CD4-positive, alpha-beta T cell (primary cell): ENCODE measurements around the gene PBX1. TPM values are rescaled to one million over a fixed set of nuclear protein-coding genes. Genes with fewer than 3 reads are reported as not detected.

Source experiments
- ATAC-seq: fragments of 200-7000 bp; cut with Tn5 transposase; one replicate; pipeline ENCODE4 v1.10.0; 2022; ENCODE audit warnings: mild to moderate bottlenecking; ENCODE audit not compliant: poor library complexity
- CTCF ChIA-PET: fragments of 350-600 bp; sonication (Branson Sonifier 250); formaldehyde crosslinking; loops from one replicate; lab custom pipeline; 2021; ENCODE audit warnings: antibody characterized with exemption, inconsistent platforms; lab: Charles Lee
- POLR2A ChIA-PET: fragments of 350-600 bp; sonication (Branson Sonifier 250); formaldehyde crosslinking; loops from one replicate; lab custom pipeline; 2021; ENCODE audit warnings: antibody characterized with exemption, inconsistent platforms; lab: Charles Lee
- DNase-seq, 14 experiments: peaks; one replicate each; pipeline ENCODE4 v3.0.0-alpha.2; 2013 to 2020; ENCODE audit warnings: mixed read lengths in 2 of 14
- H3K27ac ChIP-seq, 2 donors: one replicate each; pipeline versions ENCODE4 v1.5.1 to v1.7.0; 2013; ENCODE audit warnings: low read length in 2 of 2, low read depth in 1 of 2, mild to moderate bottlenecking in 1 of 2
- H3K27me3 ChIP-seq, 2 experiments: 1 replicate in 1 of 2; 2 replicates in 1 of 2; pipeline versions ENCODE4 v1.6.1 to v1.7.0; 2013; ENCODE audit warnings: low read length in 2 of 2, control low read depth in 1 of 2, mild to moderate bottlenecking in 1 of 2, moderate library complexity in 1 of 2; ENCODE audit not compliant: insufficient read depth in 2 of 2, control insufficient read depth in 1 of 2
- H3K36me3 ChIP-seq: one replicate; pipeline ENCODE4 v1.6.1; 2013; ENCODE audit warnings: low read length, control low read depth; ENCODE audit not compliant: insufficient read depth
- H3K4me1 ChIP-seq: one replicate; pipeline ENCODE4 v1.6.1; 2013; ENCODE audit warnings: low read length, control low read depth; ENCODE audit not compliant: insufficient read depth
- H3K4me3 ChIP-seq: one replicate; pipeline ENCODE4 v1.5.1; 2013; ENCODE audit warnings: mild to moderate bottlenecking, low read length, moderate library complexity
- H3K9me3 ChIP-seq, 2 experiments: 1 replicate in 1 of 2; 2 replicates in 1 of 2; pipeline versions ENCODE4 v1.6.1 to v1.7.0; 2013; ENCODE audit warnings: low read length in 2 of 2, mild to moderate bottlenecking in 2 of 2, control low read depth in 1 of 2, moderate library complexity in 1 of 2; ENCODE audit not compliant: control insufficient read depth in 1 of 2, insufficient read depth in 1 of 2
- H3K27ac Mint-ChIP-seq: one replicate; pipeline ENCODE4 v1.8.0; 2020; ENCODE audit warnings: mixed read lengths
- H3K27me3 Mint-ChIP-seq: one replicate; pipeline ENCODE4 v1.8.0; 2021; ENCODE audit warnings: mixed read lengths
- H3K36me3 Mint-ChIP-seq: one replicate; pipeline ENCODE4 v1.8.0; 2021; ENCODE audit warnings: low read depth, mixed read lengths
- H3K4me1 Mint-ChIP-seq: one replicate; pipeline ENCODE4 v1.8.0; 2021; ENCODE audit warnings: low read depth, mixed read lengths
- H3K4me3 Mint-ChIP-seq: one replicate; pipeline ENCODE4 v1.8.0; 2020; ENCODE audit warnings: mild to moderate bottlenecking, mixed read lengths
- H3K9me3 Mint-ChIP-seq: one replicate; pipeline ENCODE4 v1.8.0; 2020; ENCODE audit warnings: mixed read lengths
- intact Hi-C, 2 experiments: fragments of 100-400 bp; cut with DNase I in 1 of 2; cut with micrococcal nuclease in 1 of 2; formaldehyde crosslinking; loops; one replicate each; pipeline versions ENCODE4 v1.15.1 to v1.9.0; 2023 to 2025; cut with DNase I, micrococcal nuclease
- total RNA-seq, 174 experiments: library from RNA in 2 of 174; stranded (reverse) in 2 of 174; gene quantifications; one replicate each; pipeline ENCODE4 v1.2.3 and lab custom pipeline; 2021 to 2026
- TF ChIP-seq, protein P1 (sequence below): fragments of 200-600 bp; IDR thresholded peaks from one replicate; pipeline ENCODE4 v1.8.0; 2022; ENCODE audit warnings: antibody characterized with exemption, mild to moderate bottlenecking

The PBX1 gene
- total RNA-seq, 2 experiments from 2014 or later = 0.64 to 0.96 TPM

DNA sequence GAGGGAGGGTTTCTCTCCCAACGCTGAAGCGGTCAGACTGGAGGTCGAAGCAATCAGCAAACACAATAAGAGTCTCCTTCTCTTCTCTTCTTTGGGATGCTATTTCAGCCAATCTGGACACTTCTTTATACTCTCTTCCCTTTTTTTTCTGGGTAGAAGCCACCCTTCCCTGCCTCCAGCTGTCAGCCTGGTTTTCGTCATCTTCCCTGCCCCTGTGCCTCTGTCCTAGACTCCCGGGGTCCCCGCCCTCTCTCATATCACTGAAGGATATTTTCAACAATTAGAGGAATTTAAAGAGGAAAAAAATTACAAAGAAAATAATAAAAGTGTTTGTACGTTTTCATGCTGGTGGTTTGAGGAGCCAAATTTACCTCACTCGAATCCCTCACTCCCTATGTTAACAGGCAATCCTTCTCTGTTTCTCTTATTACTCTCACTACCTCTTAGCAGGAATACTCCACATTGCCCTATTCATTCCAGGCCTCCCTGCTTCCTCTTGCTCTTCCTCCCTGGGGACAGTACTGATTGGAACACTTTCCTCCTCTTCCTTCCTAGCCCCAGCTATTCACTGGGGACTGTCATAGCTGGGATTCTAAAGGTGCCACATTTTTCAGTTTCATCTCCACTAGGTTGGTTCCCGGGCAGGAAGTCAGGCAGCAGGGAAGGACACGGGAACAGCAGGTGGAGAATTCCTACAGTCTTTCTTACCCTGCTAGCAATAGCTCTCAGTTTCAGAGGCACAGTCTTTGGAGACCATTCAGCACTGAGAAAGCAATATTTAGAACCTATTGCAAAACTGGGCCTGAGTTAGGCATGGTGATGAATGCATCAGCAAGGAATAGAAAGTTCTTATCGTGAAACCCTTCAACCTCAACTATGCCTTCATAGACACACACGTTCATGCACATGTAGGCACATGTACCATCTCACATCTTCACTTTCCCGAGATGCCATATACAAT is 288.0 kb downstream of the PBX1 start:
- no peak overlapping the region for H3K4me3 ChIP-seq
- H3K4me1 ChIP-seq = no peaks in the 10 kb centered on the region
- POLR2A ChIA-PET = no interaction called here
- H3K27me3 ChIP-seq = no peaks in the 10 kb centered on the region
- H3K9me3 Mint-ChIP-seq = no peaks in the 10 kb centered on the region
- no peaks in the 10 kb centered on the region for H3K36me3 ChIP-seq
- ATAC-seq = no peak
- H3K27ac Mint-ChIP-seq = no peak overlapping the region
- H3K9me3 ChIP-seq = peaks cover 0 to 8% of the 10 kb centered on the region in 2 experiments
- no peaks in the 10 kb centered on the region for H3K27me3 Mint-ChIP-seq
- H3K4me3 Mint-ChIP-seq = no peak overlapping the region
- H3K4me1 Mint-ChIP-seq = no peaks in the 10 kb centered on the region
- TF ChIP-seq, protein P1, sequence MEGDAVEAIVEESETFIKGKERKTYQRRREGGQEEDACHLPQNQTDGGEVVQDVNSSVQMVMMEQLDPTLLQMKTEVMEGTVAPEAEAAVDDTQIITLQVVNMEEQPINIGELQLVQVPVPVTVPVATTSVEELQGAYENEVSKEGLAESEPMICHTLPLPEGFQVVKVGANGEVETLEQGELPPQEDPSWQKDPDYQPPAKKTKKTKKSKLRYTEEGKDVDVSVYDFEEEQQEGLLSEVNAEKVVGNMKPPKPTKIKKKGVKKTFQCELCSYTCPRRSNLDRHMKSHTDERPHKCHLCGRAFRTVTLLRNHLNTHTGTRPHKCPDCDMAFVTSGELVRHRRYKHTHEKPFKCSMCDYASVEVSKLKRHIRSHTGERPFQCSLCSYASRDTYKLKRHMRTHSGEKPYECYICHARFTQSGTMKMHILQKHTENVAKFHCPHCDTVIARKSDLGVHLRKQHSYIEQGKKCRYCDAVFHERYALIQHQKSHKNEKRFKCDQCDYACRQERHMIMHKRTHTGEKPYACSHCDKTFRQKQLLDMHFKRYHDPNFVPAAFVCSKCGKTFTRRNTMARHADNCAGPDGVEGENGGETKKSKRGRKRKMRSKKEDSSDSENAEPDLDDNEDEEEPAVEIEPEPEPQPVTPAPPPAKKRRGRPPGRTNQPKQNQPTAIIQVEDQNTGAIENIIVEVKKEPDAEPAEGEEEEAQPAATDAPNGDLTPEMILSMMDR = no peak
- intact Hi-C loops = no loop called here
- no peak overlapping the region for H3K27ac ChIP-seq
- CTCF ChIA-PET = interaction anchor here (0.6 kb wide), 1 partner anchor 309 kb away, joined by 3 read pairs; no protein-coding TSS in a partner anchor
- DNase-seq = no peak
- H3K36me3 Mint-ChIP-seq = no peaks in the 10 kb centered on the region

DNA sequence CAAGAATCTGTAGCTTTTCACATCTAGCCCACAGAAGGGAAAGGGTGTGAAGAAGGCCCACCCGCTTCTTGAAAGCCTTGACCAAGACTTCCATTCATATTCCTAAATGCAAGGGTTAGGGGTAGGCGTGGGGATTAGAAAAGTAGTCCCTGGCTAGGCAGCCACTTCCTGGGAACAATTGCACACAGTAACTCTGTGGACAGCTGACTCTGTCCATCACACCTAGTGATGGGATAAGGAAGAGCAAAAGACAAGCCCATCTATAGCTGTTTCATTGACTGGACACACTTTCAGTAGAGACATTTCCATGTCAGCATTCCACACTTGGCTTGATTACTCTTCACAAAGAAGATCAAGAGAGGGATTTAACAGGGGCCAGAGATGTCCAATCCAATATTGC is 294.2 kb downstream of the PBX1 start:
- no peak overlapping the region for H3K27ac Mint-ChIP-seq
- H3K27me3 ChIP-seq = no peaks in the 10 kb centered on the region
- H3K36me3 ChIP-seq = no peaks in the 10 kb centered on the region
- no peak overlapping the region for H3K4me3 ChIP-seq
- ATAC-seq = no peak
- peaks cover 7% of the 10 kb centered on the region for H3K27me3 Mint-ChIP-seq
- H3K9me3 ChIP-seq = peaks cover 0 to 7% of the 10 kb centered on the region in 2 experiments
- H3K4me1 ChIP-seq = no peaks in the 10 kb centered on the region
- ChIA-PET CTCF (no interaction called here), POLR2A (no interaction called here)
- intact Hi-C loops = no loop called here
- H3K27ac ChIP-seq = no peak overlapping the region
- no peaks in the 10 kb centered on the region for H3K9me3 Mint-ChIP-seq
- TF ChIP-seq, protein P1 = no peak
- no peaks in the 10 kb centered on the region for H3K4me1 Mint-ChIP-seq
- no peak for DNase-seq
- H3K36me3 Mint-ChIP-seq = no peaks in the 10 kb centered on the region
- H3K4me3 Mint-ChIP-seq = no peak overlapping the region

DNA sequence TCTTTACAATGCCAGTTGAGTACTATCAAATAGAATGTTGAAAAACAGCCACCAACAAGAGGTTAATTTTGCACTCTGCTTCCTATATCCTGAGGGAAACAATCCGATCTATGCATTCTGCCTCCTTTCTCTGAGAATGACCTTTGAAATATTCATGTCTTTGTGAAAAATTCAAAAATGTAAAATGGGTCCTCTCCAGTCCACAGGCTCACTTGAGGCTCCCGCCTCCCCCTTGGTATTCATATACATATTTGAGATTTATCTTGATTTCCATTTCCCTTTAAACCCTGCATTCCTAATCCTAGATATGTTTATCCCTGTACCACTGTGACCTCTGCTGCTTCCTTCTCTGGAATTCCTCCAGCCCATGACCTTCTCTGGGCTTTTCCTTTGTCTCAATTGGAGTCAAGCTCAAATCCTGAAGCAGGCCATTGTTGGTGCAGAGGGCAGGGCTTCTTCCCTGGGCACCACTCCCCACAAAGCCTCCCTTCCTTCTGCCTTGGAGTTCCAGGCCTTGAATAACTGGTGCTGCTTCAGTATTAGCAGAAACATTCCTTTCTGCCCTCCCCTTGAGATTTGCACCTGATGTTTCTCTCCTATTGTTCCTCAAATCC is 296.8 kb downstream of the PBX1 start:
- Mint-ChIP-seq H3K27me3 (peaks cover 7% of the 10 kb centered on the region), H3K4me1 (no peaks in the 10 kb centered on the region), H3K9me3 (no peaks in the 10 kb centered on the region), H3K27ac (no peak overlapping the region), H3K4me3 (no peak overlapping the region), H3K36me3 (no peaks in the 10 kb centered on the region)
- Histone ChIP-seq H3K27me3 (no peaks in the 10 kb centered on the region), H3K9me3 (peaks cover 0 to 3% of the 10 kb centered on the region in 2 experiments), H3K4me1 (no peaks in the 10 kb centered on the region), H3K36me3 (no peaks in the 10 kb centered on the region), H3K27ac (no peak overlapping the region), H3K4me3 (no peak overlapping the region)
- CTCF ChIA-PET = no interaction called here
- POLR2A ChIA-PET = no interaction called here
- DNase-seq (no peak), ATAC-seq (no peak)
- intact Hi-C loops = no loop called here
- TF ChIP-seq, protein P1 = no peak
